HEK293T (cell line): ENCODE measurements around the gene ZNF805.

Experiments
- BHLHE40 ChIP-seq: fragments of 450-650 bp; IDR thresholded peaks from 2 replicates; pipeline ENCODE4 v1.6.1; 2016; ENCODE audit warnings: mild to moderate bottlenecking, moderate library complexity, borderline replicate concordance
- CTBP1 ChIP-seq: fragments of 450-650 bp; IDR thresholded peaks from 2 replicates; pipeline ENCODE4 v1.6.1; 2016; ENCODE audit warnings: borderline replicate concordance
- FOXA1 ChIP-seq: fragments of 450-650 bp; IDR thresholded peaks from 2 replicates; pipeline ENCODE4 v1.6.1; 2016; ENCODE audit warnings: mild to moderate bottlenecking
- FOXK2 ChIP-seq: fragments of 450-650 bp; IDR thresholded peaks from 2 replicates; pipeline ENCODE4 v1.6.1; 2016; ENCODE audit warnings: mild to moderate bottlenecking
- FOXM1 ChIP-seq: fragments of 450-650 bp; IDR thresholded peaks from 2 replicates; pipeline ENCODE4 v1.6.1; 2017; ENCODE audit warnings: mild to moderate bottlenecking, borderline replicate concordance
- HDGF ChIP-seq: fragments of 450-650 bp; IDR thresholded peaks from 2 replicates; pipeline ENCODE4 v1.6.1; 2017; ENCODE audit warnings: antibody characterized with exemption, borderline replicate concordance
- L3MBTL2 ChIP-seq: fragments of 450-650 bp; conservative IDR thresholded peaks from 2 replicates; pipeline ENCODE4 v1.6.1; 2016; ENCODE audit warnings: mild to moderate bottlenecking
- LEF1 ChIP-seq: fragments of 450-650 bp; IDR thresholded peaks from 2 replicates; pipeline ENCODE4 v1.6.1; 2017; ENCODE audit warnings: mild to moderate bottlenecking, borderline replicate concordance
- NFRKB ChIP-seq: fragments of 450-650 bp; IDR thresholded peaks from 2 replicates; pipeline ENCODE4 v1.6.1; 2016; ENCODE audit warnings: mild to moderate bottlenecking, moderate library complexity
- SP1 ChIP-seq: fragments of 450-650 bp; IDR thresholded peaks from 2 replicates; pipeline ENCODE4 v1.6.1; 2017
- SUZ12 ChIP-seq: fragments of 450-650 bp; IDR thresholded peaks from 2 replicates; pipeline ENCODE4 v1.6.1; 2016; ENCODE audit warnings: mild to moderate bottlenecking
- TARDBP ChIP-seq: fragments of 450-650 bp; IDR thresholded peaks from 2 replicates; pipeline ENCODE4 v1.6.1; 2016
- ZNF384 ChIP-seq: fragments of 450-650 bp; IDR thresholded peaks from 2 replicates; pipeline ENCODE4 v1.6.1; 2016
- TF ChIP-seq, protein P1 (sequence below): fragments of 450-650 bp; IDR thresholded peaks from 2 replicates; pipeline ENCODE4 v1.6.1; 2016

- no peak for TF ChIP-seq HDGF
- TF ChIP-seq SUZ12 = no peak
- TF ChIP-seq L3MBTL2 = no peak
- no peak for TF ChIP-seq FOXK2
- TF ChIP-seq CTBP1 = no peak
- no peak for TF ChIP-seq LEF1
- TF ChIP-seq SP1 = no peak
- TF ChIP-seq BHLHE40 = no peak
- TF ChIP-seq FOXM1 = no peak
- TF ChIP-seq TARDBP = no peak
- no peak for TF ChIP-seq ZNF384
- TF ChIP-seq NFRKB = no peak
- no peak for TF ChIP-seq FOXA1
- TF ChIP-seq, protein P1, sequence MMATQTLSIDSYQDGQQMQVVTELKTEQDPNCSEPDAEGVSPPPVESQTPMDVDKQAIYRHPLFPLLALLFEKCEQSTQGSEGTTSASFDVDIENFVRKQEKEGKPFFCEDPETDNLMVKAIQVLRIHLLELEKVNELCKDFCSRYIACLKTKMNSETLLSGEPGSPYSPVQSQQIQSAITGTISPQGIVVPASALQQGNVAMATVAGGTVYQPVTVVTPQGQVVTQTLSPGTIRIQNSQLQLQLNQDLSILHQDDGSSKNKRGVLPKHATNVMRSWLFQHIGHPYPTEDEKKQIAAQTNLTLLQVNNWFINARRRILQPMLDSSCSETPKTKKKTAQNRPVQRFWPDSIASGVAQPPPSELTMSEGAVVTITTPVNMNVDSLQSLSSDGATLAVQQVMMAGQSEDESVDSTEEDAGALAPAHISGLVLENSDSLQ = no peak
These were observed 4.6 kb downstream of the ZNF805 start for GRCh38 chr19:57245066-57245465.
